Measurements from ENCODE around the gene SPEG.

SPEG gene

DNA sequence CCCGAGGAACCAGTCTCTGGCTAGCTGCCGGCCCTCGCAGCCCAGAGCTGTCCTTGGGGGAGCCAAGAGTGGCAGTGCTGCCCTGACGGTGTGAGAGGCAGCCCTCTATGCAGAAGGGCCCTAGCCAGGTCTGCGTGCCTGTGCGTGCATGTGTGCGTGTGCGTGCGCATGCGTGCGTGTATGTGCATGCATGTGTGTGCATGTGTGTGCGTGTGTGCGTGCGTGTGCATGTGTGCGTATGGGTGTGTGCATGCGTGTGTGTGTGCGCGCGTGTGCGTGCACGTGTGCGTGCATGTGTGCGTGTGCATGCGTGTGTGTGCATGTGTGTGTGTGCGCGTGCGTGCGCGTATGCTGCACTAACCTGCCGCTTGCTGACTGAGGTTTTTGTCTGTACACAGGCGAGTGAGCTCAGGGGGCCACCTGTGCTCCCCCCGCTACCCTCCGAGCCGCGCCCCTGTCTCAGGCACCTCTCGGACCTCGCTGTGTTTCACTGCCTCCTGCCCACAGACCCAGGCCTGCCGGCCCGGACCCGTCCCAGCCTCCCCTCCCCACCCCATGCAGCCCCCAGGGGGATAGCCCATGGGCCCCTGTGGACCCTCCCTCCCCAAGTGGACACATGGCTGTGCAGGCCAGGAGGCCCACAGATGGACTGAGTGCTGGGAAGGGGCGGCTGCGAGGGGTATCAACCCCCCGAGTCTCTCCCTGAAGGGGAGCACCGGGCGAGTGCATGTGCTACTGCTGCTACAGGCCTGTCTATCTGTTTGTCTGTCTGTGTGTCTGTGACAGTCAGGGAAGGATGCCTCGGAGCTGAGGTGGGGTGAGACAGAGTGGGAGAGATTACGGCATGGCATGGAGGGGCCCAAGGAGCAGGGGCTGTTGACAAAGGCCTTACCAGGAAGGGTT lies 31.3 kb downstream of the SPEG start:
- DNase-seq, result no peak

DNA sequence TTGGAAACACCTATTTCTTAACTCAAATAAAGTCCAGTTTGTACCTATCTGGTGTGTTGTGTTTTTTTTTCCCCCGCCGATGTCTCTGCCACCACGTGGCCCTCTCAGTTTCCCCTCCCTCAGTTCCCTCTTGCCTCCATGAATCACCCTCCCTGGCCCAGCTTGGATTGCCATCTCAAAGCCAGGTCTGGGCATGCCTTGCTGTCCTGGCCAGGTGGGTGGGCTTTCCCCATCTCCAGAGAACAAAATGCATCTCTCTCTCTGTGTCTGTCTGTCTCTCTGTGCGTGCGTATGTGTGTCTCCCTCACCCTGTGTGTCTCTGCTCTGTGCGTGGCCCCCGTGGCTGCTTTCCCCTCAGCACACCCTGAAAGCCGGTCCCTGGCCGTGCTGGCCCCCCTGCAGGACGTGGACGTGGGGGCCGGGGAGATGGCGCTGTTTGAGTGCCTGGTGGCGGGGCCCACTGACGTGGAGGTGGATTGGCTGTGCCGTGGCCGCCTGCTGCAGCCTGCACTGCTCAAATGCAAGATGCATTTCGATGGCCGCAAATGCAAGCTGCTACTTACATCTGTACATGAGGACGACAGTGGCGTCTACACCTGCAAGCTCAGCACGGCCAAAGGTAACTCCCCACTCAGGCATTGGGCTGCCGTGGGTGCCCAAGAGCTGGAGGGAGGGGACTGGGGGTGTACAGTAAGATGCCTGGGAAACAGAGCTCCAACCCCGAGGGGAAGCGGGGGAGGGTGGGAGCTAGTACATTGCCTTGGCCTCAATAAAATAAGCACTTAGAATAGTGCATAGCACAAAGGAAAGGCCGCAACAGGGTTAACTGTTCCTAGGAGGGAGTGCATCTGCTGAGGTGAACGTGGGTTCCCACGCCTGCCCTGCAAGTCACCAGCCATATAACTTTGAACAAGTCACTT lies 32.4 kb downstream of the SPEG start:
- DNase-seq, result no peak

DNA sequence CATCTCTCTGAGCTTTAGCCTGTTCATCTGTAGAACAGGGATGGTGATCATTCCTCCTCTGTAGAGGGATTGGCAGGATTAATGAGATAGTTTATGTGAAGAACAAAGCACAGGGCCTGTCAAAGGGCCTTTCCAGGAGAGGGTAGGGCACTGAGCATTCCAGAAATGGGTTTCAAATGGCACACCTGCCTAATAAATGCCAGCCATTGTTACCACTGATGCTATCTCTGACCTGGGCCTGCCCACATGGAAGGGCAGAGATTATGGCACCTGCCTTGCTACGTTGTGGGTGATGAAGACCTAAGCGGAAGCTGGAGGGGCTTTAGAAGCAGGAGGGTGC lies 33.1 kb downstream of the SPEG start:
- no peak for DNase-seq

DNA sequence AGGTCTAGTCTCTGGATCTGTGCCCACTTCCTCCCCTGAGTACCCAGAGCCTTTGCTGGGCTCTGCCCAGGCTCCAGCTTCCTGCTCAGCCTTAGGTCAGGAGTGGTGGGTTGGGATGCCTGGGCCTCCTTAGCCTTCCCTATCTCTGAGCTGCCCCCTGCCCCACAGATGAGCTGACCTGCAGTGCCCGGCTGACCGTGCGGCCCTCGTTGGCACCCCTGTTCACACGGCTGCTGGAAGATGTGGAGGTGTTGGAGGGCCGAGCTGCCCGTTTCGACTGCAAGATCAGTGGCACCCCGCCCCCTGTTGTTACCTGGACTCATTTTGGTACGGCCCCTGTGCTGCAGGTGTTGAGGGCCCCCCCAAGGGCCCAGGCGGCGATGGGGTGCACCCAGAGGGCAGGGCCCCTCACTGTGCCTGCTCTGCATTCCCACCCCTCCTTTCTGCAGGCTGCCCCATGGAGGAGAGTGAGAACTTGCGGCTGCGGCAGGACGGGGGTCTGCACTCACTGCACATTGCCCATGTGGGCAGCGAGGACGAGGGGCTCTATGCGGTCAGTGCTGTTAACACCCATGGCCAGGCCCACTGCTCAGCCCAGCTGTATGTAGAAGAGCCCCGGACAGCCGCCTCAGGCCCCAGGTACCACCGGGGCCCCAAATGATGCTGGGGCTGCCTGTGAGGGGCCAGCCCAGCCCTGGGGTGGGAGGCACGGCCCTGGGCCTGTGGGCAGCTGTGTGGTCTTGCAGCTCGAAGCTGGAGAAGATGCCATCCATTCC lies 34.0 kb downstream of the SPEG start:
- no peak for DNase-seq

DNA sequence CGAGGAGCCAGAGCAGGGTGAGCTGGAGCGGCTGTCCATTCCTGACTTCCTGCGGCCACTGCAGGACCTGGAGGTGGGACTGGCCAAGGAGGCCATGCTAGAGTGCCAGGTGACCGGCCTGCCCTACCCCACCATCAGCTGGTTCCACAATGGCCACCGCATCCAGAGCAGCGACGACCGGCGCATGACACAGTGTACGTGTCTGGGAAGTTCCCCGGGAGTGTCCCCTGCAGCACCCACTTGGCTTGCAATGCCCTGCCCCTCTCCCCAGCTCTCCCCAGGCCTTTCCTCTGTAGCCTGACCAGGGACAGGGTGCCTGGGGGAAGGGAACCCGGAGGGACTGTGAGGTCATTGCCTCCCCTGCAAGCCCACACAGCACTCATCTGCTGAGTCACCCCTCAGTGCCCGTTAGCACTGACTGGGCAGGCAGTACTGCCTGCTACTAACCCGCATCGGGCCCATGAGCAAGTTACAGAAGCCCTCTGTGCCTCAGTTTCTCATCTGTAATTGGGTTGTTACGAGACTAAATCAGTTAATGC lies 34.6 kb downstream of the SPEG start:
- no peak for DNase-seq

DNA sequence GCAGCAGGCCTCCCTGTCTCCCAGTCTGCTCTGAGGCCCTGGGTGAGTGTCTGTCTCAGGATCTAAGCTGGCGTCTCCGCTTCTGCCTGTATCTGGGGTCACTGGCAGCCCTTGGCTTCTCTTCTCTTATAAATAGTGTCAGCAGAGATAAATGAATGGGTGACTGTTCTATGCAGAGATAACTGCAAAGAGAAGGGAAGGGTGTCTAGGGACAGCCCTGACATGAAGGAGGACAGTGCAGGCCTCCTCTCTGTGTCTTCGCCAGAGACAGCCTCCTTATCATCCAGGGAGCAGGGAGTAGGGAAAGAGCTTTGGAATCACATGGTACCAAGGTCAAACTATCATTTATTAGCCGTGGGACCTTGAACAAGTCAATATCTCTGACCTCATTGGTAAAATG lies 35.8 kb downstream of the SPEG start:
- DNase-seq, result no peak

DNA sequence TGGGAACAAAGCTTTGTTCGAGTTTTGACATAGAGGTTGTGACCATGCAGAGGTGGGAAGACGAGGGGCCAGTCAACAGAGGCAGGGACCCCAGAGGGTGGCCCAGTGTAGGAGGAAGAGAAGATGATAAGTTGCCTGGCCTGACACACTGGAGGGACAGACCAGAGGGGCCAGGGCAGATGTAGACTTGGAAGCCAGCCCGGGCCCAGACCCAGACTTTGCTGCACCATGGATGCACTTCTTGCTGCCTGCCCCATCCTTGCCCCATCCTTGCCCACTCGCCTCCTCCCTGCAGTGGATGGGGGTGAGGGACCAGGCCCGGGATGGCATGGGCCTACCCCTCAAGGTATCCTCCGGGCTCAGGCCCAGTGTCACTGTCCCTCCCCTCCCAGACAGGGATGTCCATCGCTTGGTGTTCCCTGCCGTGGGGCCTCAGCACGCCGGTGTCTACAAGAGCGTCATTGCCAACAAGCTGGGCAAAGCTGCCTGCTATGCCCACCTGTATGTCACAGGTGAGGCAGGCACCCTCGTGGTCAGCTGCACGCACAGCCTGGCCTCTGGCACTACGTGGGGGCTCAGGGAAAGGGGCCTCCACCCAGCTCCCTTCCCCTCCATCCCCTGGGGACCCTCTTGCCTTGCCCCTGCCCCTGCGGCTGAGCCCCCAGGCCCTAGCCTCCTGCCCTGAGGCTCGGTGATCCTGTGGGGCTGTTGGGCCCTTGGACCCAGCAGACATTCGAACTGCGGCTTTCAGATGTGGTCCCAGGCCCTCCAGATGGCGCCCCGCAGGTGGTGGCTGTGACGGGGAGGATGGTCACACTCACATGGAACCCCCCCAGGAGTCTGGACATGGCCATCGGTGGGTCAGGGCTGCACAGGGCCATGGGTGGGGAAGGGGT lies 37.1 kb downstream of the SPEG start:
- DNase-seq, result no peak

DNA sequence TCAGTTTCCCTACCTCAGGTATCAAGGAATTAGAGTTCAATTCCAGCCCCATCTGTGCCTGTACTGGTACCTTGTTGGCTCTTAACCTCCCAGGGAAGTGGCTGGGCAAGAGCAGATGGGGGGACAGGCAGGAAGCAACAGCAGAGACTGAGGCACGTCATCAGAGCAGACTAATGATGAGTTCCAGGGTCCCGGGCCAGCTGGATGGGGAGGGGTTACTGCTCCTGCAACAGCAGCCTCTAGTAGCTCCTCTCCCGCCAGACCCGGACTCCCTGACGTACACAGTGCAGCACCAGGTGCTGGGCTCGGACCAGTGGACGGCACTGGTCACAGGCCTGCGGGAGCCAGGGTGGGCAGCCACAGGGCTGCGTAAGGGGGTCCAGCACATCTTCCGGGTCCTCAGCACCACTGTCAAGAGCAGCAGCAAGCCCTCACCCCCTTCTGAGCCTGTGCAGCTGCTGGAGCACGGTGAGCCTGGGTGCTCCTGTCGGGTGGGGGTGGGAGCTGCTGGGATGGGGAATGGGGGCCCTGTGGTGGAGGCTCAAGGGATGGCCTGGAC lies 38.1 kb downstream of the SPEG start:
- DNase-seq, result no peak

DNA sequence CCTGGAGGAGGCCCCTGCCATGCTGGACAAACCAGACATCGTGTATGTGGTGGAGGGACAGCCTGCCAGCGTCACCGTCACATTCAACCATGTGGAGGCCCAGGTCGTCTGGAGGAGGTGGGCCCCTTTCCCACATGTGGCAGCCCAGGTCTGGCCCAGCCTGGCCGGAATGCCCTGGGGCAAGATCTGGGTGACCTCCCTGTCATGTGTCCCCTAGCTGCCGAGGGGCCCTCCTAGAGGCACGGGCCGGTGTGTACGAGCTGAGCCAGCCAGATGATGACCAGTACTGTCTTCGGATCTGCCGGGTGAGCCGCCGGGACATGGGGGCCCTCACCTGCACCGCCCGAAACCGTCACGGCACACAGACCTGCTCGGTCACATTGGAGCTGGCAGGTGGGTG lies 38.9 kb downstream of the SPEG start:
- DNase-seq, result no peak

DNA sequence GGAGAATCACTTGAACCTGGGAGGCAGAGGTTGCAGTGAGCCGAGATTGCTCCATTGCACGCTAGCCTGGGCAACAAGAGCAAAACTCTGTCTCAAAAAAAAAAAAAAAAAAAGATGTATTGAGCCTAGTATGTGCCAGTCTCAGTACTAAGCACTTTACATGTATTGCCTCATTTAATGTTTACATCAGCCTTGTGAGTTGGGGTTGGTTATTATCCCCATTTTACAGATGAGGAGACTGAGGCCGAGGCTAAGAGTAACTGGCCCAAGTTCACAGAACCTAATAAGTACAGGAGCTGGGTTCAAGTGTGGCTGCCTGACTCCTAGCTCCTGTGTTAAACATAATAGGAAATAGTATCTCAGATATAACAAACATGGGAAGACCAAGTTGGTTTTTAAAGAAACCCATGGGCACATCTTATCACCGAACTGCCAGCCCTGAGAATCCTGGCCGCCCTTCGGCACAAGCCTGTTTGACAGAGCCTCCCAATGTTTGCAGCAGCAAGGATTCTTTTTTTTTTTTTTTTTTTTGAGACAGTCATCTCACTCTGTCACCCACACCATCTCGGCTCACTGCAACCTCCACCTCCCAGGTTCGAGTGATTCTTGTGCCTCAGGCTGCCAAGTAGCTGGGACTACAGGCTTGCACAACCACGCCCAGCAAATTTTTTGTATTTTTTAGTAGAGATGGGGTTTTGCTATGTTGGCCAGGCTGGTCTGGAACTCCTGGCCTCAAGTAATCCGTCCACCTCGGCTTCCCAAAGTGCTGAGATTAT lies 39.8 kb downstream of the SPEG start:
- no peak for DNase-seq

DNA sequence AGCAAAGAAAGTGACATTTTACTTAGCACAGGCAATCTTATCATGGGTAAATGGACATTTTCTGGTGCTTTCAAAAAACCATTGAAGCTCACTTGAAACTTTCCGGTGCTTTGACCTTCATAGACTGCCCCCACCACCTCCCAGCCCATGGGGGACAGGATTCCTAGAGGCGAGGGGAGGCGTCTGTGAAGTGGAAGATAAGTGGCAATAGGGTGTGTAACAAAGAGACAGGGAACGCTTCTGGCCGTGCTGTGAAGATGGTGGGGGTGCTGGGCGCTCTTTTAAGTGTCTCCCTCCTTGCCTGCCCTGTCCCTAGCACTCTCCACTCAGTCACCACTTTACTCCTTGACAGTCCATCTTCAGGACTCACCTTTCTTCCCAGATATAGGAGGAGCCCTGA lies 40.6 kb downstream of the SPEG start:
- DNase-seq, result no peak

DNA sequence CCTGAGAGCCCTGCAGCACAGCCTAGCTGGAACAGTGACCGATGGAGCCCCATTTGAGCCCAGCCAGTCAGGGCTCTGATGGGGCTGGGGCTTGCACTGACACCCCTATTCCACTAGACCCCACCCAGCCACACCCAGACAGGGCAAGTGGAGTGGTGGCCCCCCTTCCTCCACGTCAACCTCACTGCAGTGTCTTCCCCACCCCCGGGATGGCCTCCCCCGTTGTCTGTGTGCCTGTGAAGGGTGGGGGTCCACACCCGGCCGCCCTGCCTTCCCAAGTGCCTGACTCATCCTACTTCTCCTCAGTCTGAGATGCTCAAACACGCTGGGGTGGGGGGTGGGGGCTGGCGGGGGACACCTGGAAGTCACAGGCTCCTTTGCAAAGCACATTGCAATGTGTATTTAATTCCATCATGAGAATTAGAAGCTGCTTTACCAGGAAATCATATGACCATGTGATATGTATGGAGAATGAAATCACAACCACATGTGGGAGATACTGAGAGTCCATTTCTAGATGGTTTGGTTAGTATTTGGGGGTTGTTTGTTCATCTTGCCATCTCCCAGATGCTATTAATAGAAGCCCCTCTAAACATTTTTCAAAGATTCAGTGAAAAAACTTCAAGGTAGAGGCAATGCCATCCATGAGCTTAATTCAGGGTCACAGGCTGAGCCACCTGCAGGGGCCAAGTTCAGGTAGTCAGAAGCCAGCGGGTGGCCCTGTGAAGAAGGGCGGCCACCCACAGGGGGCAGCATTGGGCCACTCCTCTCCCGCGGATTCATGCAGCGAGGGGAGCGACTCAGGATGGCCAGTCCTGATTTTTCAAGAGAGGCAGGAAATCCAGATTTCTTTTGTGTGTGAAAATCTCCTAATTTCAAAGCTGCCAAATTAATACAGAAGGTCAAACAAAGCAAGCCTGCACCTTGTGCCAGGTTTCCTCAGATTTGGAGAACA lies 41.3 kb downstream of the SPEG start:
- DNase-seq, result peak; percentile 21 to 41

DNA sequence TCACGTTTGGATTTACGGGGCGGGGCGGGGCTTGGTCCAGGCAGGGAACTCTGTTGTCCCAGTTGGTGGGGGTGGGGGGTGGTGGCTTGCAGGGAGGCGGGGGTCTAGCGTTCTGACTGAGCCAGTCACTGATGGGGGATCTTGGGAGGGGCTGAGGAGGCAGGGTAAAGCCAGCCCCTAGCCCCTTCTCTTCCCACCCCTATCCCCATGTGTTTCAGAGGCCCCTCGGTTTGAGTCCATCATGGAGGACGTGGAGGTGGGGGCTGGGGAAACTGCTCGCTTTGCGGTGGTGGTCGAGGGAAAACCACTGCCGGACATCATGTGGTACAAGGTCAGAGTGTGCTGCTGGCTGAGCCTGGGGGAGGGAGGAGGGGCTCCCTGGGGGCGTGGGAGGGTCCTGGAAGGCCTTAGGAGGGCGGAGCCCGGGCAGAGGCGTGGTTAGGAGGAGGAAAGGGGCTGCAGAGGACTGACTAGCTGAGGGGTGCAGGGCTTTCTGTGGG lies 42.1 kb downstream of the SPEG start:
- no peak for DNase-seq

DNA sequence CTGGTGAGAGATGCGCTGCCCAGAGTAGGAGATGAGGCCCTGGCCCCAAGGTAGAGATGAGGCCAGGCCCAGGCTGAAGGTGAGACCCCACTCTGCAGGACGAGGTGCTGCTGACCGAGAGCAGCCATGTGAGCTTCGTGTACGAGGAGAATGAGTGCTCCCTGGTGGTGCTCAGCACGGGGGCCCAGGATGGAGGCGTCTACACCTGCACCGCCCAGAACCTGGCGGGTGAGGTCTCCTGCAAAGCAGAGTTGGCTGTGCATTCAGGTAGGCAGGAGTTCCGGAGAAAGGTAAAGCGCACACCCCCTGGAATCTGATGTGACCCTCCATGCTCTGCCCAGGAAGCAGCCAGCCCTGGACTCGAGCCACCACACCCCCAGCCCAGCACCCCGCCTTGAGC lies 42.5 kb downstream of the SPEG start:
- no peak for DNase-seq

DNA sequence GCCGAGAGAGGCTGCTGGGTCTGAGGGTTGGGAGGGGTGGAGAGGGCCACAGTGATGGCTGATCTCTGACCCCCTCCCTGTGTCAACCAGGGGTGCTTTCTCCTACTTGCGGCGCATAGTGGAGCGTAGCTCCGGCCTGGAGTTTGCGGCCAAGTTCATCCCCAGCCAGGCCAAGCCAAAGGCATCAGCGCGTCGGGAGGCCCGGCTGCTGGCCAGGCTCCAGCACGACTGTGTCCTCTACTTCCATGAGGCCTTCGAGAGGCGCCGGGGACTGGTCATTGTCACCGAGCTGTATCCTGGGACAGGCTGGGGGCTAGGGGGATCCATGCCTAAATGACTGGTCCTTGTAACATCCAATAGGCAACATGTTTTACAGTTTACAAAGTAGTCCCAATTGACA lies 43.2 kb downstream of the SPEG start:
- no peak for DNase-seq

DNA sequence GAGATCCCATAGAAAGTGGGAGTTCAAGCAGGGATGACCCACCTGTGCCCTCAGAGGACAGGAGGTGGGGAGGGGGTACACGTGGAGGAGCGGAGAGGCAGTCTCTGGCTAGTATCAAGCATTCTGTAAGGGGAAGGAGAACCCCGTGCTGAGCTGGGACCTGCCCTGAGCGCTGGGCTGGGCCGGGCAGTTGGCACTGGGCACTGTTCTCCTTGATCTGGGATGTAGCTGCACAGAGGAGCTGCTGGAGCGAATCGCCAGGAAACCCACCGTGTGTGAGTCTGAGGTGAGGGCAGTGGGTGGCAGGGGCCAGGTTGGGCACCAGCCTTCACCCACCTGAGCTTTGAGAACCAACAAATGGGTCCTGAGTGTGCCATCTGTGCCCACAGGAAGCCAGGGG lies 44.3 kb downstream of the SPEG start:
- no peak for DNase-seq

DNA sequence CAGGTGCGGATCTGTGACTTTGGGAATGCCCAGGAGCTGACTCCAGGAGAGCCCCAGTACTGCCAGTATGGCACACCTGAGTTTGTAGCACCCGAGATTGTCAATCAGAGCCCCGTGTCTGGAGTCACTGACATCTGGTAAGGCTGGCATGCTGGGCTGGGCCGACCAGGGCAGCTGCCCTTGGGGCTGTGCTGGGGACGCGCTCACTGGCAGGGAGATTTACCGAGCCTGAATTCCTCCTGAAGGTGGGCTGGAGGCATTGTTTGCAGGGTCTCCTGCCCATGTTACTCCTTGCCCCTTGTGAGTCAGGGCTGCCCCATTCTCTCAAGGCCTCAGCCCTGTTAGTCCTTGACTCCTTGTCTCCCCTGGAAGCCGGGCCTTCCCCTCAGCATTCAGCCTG lies 45.4 kb downstream of the SPEG start:
- no peak for DNase-seq

DNA sequence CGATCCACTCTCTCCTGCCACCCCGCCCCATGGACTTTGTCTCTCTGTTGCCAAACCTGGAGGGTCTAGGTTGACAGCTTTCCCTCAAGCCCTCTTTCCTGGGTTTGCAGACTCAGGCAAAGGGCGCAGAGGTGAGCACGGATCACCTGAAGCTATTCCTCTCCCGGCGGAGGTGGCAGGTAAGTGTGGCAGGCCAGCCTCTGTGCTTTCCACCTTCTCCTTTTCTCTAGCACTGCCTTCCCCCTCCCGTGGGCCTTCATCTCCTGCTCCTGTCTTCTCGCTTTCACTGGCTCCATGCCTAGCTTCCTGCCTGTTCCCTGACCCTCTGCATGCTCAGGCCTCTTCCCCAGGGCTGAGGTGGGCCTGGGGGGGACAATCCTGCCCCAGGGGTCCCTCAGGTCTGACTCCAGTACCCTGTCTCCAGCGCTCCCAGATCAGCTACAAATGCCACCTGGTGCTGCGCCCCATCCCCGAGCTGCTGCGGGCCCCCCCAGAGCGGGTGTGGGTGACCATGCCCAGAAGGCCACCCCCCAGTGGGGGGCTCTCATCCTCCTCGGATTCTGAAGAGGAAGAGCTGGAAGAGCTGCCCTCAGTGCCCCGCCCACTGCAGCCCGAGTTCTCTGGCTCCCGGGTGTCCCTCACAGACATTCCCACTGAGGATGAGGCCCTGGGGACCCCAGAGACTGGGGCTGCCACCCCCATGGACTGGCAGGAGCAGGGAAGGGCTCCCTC lies 48.2 kb downstream of the SPEG start:
- no peak for DNase-seq

Measured in NCI-H1930 (cell line).